ENCODE measurements around the gene GRAMD1B. TPM values are rescaled to one million over a fixed set of nuclear protein-coding genes. Genes with fewer than 3 reads are reported as not detected.
A peak's percentile ranks its signal among the peaks of the same experiment; 100 is the strongest.
"Not testable (repeated sequence)": the region's sequence is repeated elsewhere in the genome, so short reads cannot be mapped to it uniquely, and the experiment has no call there.

The GRAMD1B gene
- total RNA-seq, 2 experiments from 2014 or later = 36.8 to 39.0 TPM

- no peaks in the 10 kb centered on the region for H3K4me1 Mint-ChIP-seq (ENCODE audit: low read depth)
- H3K36me3 Mint-ChIP-seq = no peaks in the 10 kb centered on the region
- ChIA-PET POLR2A (no interaction called here), CTCF (interaction anchor here (0.7 to 2.1 kb wide), 2 partner anchors 16 to 17 kb away, joined by 3 to 7 read pairs; no protein-coding TSS in a partner anchor)
- no peak overlapping the region for H3K27ac Mint-ChIP-seq
- H3K27me3 Mint-ChIP-seq = no peaks in the 10 kb centered on the region
- no peak for DNase-seq
- H3K9me3 Mint-ChIP-seq = no peaks in the 10 kb centered on the region
- intact Hi-C loops (cut with micrococcal nuclease) = no loop called here
- no peak overlapping the region for H3K4me3 Mint-ChIP-seq
Measured at GRCh38 chr11:123494195-123495050, 64.4 kb downstream of the GRAMD1B start.

DNA sequence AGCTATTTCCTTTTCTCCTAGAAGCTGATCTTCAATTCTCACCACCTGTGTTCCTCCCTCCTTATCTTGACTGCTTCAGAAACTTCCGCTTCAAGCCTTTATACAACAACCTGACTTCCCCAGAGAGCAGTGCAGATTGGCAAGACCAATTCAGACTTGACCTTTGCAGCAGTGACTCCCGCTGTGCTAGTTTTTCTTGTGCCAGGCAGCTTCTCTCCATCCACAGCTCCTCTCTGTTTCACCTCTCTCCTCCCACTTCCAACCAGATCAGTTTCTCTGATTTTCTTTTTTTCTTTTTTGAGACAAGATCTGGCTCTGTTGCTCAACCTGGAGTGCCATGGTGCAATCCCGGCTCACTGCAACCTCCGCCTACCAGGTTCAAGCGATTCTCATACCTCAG, 74.3 kb downstream of the GRAMD1B start:
- intact Hi-C loops (cut with micrococcal nuclease) = no loop called here
- H3K27me3 Mint-ChIP-seq = no peaks in the 10 kb centered on the region
- peaks cover 17% of the 10 kb centered on the region for H3K4me1 Mint-ChIP-seq (ENCODE audit: low read depth)
- DNase-seq = no peak
- no peaks in the 10 kb centered on the region for H3K9me3 Mint-ChIP-seq
- peaks cover 2% of the 10 kb centered on the region for H3K36me3 Mint-ChIP-seq
- POLR2A ChIA-PET = no interaction called here
- H3K27ac Mint-ChIP-seq = no peak overlapping the region
- CTCF ChIA-PET = interaction anchor here (0.6 to 0.9 kb wide), 2 partner anchors 27 to 97 kb away, joined by 3 read pairs; no protein-coding TSS in a partner anchor
- no peak overlapping the region for H3K4me3 Mint-ChIP-seq

GRCh38 chr11:123505546-123506299, 75.7 kb downstream of the GRAMD1B start:
- Mint-ChIP-seq H3K4me3 (no peak overlapping the region), H3K27me3 (no peaks in the 10 kb centered on the region), H3K9me3 (no peaks in the 10 kb centered on the region), H3K27ac (no peak overlapping the region), H3K4me1 (ENCODE audit: low read depth) (peaks cover 17% of the 10 kb centered on the region), H3K36me3 (peaks cover 2% of the 10 kb centered on the region)
- DNase-seq = no peak
- intact Hi-C loops (cut with micrococcal nuclease) = no loop called here
- ChIA-PET CTCF (no interaction called here), POLR2A (no interaction called here)

DNA sequence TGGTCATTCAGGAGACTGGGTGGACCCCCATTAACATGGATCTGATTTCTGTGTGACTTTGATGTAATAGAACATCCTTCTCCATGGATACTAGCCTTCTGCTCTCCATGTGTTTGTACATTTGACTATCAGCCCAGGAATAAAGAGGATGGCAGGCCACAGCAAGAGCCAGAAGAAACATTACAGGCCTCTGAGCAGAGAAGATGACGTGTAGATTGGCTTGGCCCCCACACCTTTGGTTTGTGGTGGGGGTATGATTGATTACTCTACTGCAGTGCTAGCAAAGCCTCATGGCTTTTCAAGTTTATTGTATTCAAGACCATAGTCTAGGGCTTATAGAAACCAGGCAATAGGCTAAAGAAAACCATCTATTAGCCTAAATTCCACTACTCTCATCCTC, 77.0 kb downstream of the GRAMD1B start:
- intact Hi-C loops (cut with micrococcal nuclease) = no loop called here
- no peak overlapping the region for H3K27ac Mint-ChIP-seq
- POLR2A ChIA-PET = no interaction called here
- peaks cover 2% of the 10 kb centered on the region for H3K36me3 Mint-ChIP-seq
- DNase-seq = peak; percentile 21
- no peak overlapping the region for H3K4me3 Mint-ChIP-seq
- peaks cover 23% of the 10 kb centered on the region for H3K4me1 Mint-ChIP-seq (ENCODE audit: low read depth)
- H3K9me3 Mint-ChIP-seq = no peaks in the 10 kb centered on the region
- no peaks in the 10 kb centered on the region for H3K27me3 Mint-ChIP-seq
- CTCF ChIA-PET = no interaction called here

GRCh38 chr11:123509737-123510578, 79.9 kb downstream of the GRAMD1B start:
- no peaks in the 10 kb centered on the region for H3K9me3 Mint-ChIP-seq
- ChIA-PET CTCF (interaction anchor here (0.7 to 3.3 kb wide), 10 partner anchors 9 to 103 kb away, joined by 3 to 17 read pairs (median 4); no protein-coding TSS in a partner anchor), POLR2A (no interaction called here)
- peaks cover 19% of the 10 kb centered on the region for H3K4me1 Mint-ChIP-seq (ENCODE audit: low read depth)
- no peaks in the 10 kb centered on the region for H3K27me3 Mint-ChIP-seq
- no peak for DNase-seq
- no peak overlapping the region for H3K4me3 Mint-ChIP-seq
- H3K27ac Mint-ChIP-seq = no peak overlapping the region
- H3K36me3 Mint-ChIP-seq = peaks cover 4% of the 10 kb centered on the region
- intact Hi-C loops (cut with micrococcal nuclease) = no loop called here

DNA sequence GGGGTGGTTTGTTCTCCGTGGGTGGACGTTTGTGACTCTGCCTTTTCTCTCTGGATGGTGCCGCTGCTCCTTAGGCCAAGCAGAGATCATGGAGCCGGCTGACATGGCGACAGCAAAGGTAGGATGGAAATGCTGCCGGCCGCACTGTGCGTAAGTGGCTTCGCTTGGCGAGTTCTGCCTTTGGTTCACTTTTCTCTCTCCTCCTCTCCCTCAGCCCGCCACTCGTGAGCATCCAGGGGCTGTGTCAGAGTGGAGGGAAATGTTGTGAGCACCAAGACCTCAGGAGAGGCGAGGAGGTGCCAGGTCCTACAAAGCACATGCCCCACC, 80.5 kb downstream of the GRAMD1B start:
- Mint-ChIP-seq H3K36me3 (peaks cover 4% of the 10 kb centered on the region), H3K9me3 (no peaks in the 10 kb centered on the region), H3K27ac (no peak overlapping the region), H3K27me3 (no peaks in the 10 kb centered on the region), H3K4me3 (no peak overlapping the region), H3K4me1 (ENCODE audit: low read depth) (peaks cover 19% of the 10 kb centered on the region)
- ChIA-PET CTCF (interaction anchor here (1.1 to 3.3 kb wide), 6 partner anchors 12 to 66 kb away, joined by 3 to 17 read pairs (median 6); no protein-coding TSS in a partner anchor), POLR2A (no interaction called here)
- intact Hi-C loops (cut with micrococcal nuclease) = no loop called here
- DNase-seq = no peak

GRCh38 chr11:123511037-123511870, 81.2 kb downstream of the GRAMD1B start:
- Mint-ChIP-seq H3K27ac (no peak overlapping the region), H3K4me1 (ENCODE audit: low read depth) (peaks cover 17% of the 10 kb centered on the region), H3K4me3 (no peak overlapping the region), H3K27me3 (no peaks in the 10 kb centered on the region), H3K36me3 (peaks cover 2% of the 10 kb centered on the region), H3K9me3 (no peaks in the 10 kb centered on the region)
- ChIA-PET CTCF (interaction anchor here (0.5 to 3.3 kb wide), 22 partner anchors 8 to 400 kb away, joined by 3 to 17 read pairs (median 5); no protein-coding TSS in a partner anchor), POLR2A (no interaction called here)
- DNase-seq = peak; percentile 84
- intact Hi-C loops (cut with micrococcal nuclease) = loop anchor here (1.0 kb wide), 2 partner anchors 44 to 66 kb away; no protein-coding TSS in a partner anchor

DNA sequence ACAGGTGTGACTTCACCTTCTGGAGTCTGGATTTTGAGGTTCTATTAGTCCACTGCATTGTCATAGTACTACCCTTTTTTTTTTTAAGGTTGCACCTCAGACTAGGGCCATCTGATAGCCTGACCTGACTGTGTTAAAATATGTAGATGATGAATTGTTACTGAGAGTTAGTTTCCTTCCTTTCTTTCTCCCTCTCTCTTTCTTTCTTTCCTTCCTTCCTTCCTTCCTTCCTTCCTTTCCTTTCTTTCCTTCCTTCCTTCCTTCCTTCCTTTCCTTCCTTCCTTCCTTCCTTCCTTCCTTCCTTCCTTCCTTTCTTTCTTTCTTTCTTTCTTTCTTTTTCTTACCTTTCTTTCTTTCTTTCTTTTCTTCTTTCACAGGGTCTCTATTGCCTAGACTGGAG, 83.2 kb downstream of the GRAMD1B start:
- H3K4me3 Mint-ChIP-seq; H3K27me3 Mint-ChIP-seq; H3K36me3 Mint-ChIP-seq; H3K9me3 Mint-ChIP-seq; intact Hi-C loops (cut with micrococcal nuclease); DNase-seq; POLR2A ChIA-PET; H3K27ac Mint-ChIP-seq: not testable (repeated sequence)
- H3K4me1 Mint-ChIP-seq (ENCODE audit: low read depth) = peaks cover 29% of the 10 kb centered on the region
- CTCF ChIA-PET = interaction anchor here (0.5 to 3.3 kb wide), 5 partner anchors 35 to 106 kb away, joined by 3 to 17 read pairs (median 5); no protein-coding TSS in a partner anchor

DNA sequence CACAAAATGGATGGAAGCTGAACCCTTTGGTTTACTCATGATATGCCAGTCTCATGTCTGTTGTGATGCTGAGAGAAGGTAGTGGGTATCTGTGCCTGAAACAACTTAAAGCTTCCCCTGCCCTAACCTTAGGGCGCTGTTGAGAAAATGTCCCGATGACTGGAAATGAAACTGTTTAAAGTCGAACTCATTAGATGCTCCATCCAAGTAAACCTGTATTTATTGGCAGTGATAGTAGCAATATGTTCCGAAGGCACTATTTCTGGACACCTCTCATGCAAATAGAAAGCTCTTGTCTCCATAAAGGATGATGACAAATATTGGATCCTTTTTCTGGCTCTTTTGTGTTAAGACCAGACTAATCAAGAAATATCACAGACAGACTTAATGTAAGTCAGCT, 86.2 kb downstream of the GRAMD1B start:
- no peak for DNase-seq
- no peak overlapping the region for H3K27ac Mint-ChIP-seq
- H3K4me3 Mint-ChIP-seq = no peak overlapping the region
- no peaks in the 10 kb centered on the region for H3K27me3 Mint-ChIP-seq
- peaks cover 24% of the 10 kb centered on the region for H3K4me1 Mint-ChIP-seq (ENCODE audit: low read depth)
- peaks cover 7% of the 10 kb centered on the region for H3K36me3 Mint-ChIP-seq
- ChIA-PET POLR2A (interaction anchor here (1.5 kb wide), 1 partner anchor 159 kb away, joined by 3 read pairs; no protein-coding TSS in a partner anchor), CTCF (interaction anchor here (0.8 to 1.9 kb wide), 3 partner anchors 37 to 64 kb away, joined by 3 to 5 read pairs (median 3); no protein-coding TSS in a partner anchor)
- intact Hi-C loops (cut with micrococcal nuclease) = no loop called here
- H3K9me3 Mint-ChIP-seq = peaks cover 3% of the 10 kb centered on the region

DNA sequence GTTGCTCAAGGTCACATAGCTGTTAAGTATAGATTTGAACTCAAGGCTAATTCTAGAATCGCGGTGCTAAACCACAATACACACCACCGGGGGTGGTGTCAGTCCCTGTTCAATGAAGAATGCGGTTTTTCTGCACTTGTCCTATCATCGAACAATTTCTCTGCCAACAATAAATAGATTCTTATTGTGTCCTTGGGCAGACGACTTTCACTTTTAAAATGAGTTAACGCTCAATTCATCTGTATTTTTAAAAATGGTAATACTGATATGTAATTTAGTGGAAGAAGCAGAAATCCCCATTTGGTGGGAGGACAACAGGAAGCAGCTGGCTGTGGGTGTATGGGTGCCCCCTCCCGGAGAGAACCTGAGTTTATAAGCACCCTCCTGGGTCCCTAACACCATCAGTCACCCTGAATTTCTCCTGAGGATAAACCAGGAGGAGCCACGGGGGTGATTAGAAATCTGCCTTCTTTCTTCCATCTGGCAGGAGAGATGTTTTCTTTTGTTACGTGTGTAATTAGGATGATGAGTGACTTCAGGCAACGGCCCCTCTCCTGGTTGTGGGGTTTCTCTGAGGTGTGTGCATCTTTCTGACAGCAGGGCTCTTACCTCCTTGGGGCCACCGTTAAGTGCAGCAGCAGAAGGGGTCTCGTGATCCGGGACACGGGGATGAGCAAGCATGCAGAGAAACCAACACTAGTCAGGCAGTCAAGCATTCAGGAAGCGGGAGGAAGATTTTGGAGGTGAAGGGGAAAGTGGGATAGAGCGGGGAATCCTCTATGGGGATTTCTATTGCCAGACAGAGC, 87.7 kb downstream of the GRAMD1B start:
- intact Hi-C loops (cut with micrococcal nuclease) = no loop called here
- Mint-ChIP-seq H3K9me3 (peaks cover 3% of the 10 kb centered on the region), H3K4me3 (no peak overlapping the region), H3K27me3 (no peaks in the 10 kb centered on the region), H3K36me3 (peaks cover 10% of the 10 kb centered on the region), H3K4me1 (ENCODE audit: low read depth) (peaks cover 23% of the 10 kb centered on the region), H3K27ac (no peak overlapping the region)
- DNase-seq = peak; percentile 32
- POLR2A ChIA-PET = interaction anchor here (1.5 kb wide), 1 partner anchor 161 kb away, joined by 3 read pairs; no protein-coding TSS in a partner anchor
- CTCF ChIA-PET = no interaction called here
